Liver (tissue), 9 donors: ENCODE measurements around the gene LYRM4. TPM values are rescaled to one million over a fixed set of nuclear protein-coding genes. Genes with fewer than 3 reads are reported as not detected.

Source experiments
- DNase-seq: peaks from one replicate; pipeline ENCODE4 v3.0.0-alpha.2; 2017; ENCODE audit warnings: low spot score
- H3K27ac ChIP-seq, 2 donors: one replicate each; pipeline ENCODE4 v1.7.0; 2013; ENCODE audit warnings: inconsistent platforms in 2 of 2, low read length in 2 of 2, control low read depth in 1 of 2, low read depth in 1 of 2, mild to moderate bottlenecking in 1 of 2
- H3K27me3 ChIP-seq, 4 donors: one replicate each; pipeline versions ENCODE4 v1.6.1 to v1.7.0; 2013; ENCODE audit warnings: low read length in 3 of 4, inconsistent platforms in 1 of 4, mild to moderate bottlenecking in 1 of 4, moderate library complexity in 1 of 4; ENCODE audit not compliant: control insufficient read depth in 4 of 4, insufficient read depth in 4 of 4
- H3K36me3 ChIP-seq, 4 donors: one replicate each; pipeline versions ENCODE4 v1.6.1 to v1.7.0; 2013; ENCODE audit warnings: low read length in 3 of 4, mild to moderate bottlenecking in 3 of 4, low read depth in 1 of 4, moderate library complexity in 1 of 4; ENCODE audit not compliant: control insufficient read depth in 4 of 4, insufficient read depth in 3 of 4
- H3K4me1 ChIP-seq, 4 donors: one replicate each; pipeline versions ENCODE4 v1.6.1 to v1.7.0; 2013; ENCODE audit warnings: low read length in 3 of 4, mild to moderate bottlenecking in 3 of 4, moderate library complexity in 1 of 4; ENCODE audit not compliant: control insufficient read depth in 4 of 4, insufficient read depth in 4 of 4
- H3K4me3 ChIP-seq, 3 donors: one replicate each; pipeline versions ENCODE4 v1.6.1 to v1.7.0; 2013; ENCODE audit warnings: low read length in 3 of 3, control low read depth in 1 of 3, low read depth in 1 of 3, mild to moderate bottlenecking in 1 of 3
- H3K9ac ChIP-seq, 2 donors: one replicate each; pipeline ENCODE4 v1.7.0; 2013; ENCODE audit warnings: low read length in 2 of 2, mild to moderate bottlenecking in 2 of 2, moderate library complexity in 2 of 2, control low read depth in 1 of 2, low read depth in 1 of 2
- H3K9me3 ChIP-seq, 4 donors: one replicate each; pipeline versions ENCODE4 v1.6.1 to v1.7.0; 2013; ENCODE audit warnings: low read length in 3 of 4; ENCODE audit not compliant: control insufficient read depth in 4 of 4
- ATF3 ChIP-seq: IDR thresholded peaks from 2 replicates; pipeline ENCODE4 v1.6.1; 2016; ENCODE audit warnings: antibody characterized with exemption
- CTCF ChIP-seq: fragments of 150-350 bp; IDR thresholded peaks from 2 replicates; pipeline ENCODE4 v1.5.1; 2017; ENCODE audit warnings: improper control_type of control experiment, low read depth, low read length; ENCODE audit not compliant: missing input control
- EGR1 ChIP-seq, 2 donors: IDR thresholded peaks; 2 replicates each; pipeline ENCODE4 v1.6.1; 2016 to 2018; ENCODE audit warnings: antibody characterized with exemption in 2 of 2, low read depth in 2 of 2
- FOXA1 ChIP-seq: IDR thresholded peaks from 2 replicates; pipeline ENCODE4 v1.6.1; 2016; ENCODE audit warnings: antibody characterized with exemption
- FOXA2 ChIP-seq: IDR thresholded peaks from 2 replicates; pipeline ENCODE4 v1.6.1; 2016; ENCODE audit warnings: antibody characterized with exemption
- GABPA ChIP-seq, 2 donors: IDR thresholded peaks in 1 of 2; conservative IDR thresholded peaks in 1 of 2; 2 replicates each; pipeline ENCODE4 v1.6.1; 2016; ENCODE audit warnings: antibody characterized with exemption in 2 of 2, mild to moderate bottlenecking in 1 of 2, moderate library complexity in 1 of 2
- HNF4A ChIP-seq, 2 donors: conservative IDR thresholded peaks; 2 replicates each; pipeline ENCODE4 v1.6.1; 2016; ENCODE audit warnings: antibody characterized with exemption in 2 of 2, mild to moderate bottlenecking in 2 of 2
- HNF4G ChIP-seq: IDR thresholded peaks from 2 replicates; pipeline ENCODE4 v1.6.1; 2016; ENCODE audit warnings: antibody characterized with exemption
- JUND ChIP-seq, 2 donors: IDR thresholded peaks; 2 replicates each; pipeline ENCODE4 v1.6.1; 2016; ENCODE audit warnings: antibody characterized with exemption in 2 of 2
- MAX ChIP-seq: IDR thresholded peaks from 2 replicates; pipeline ENCODE4 v1.6.1; 2016; ENCODE audit warnings: antibody characterized with exemption
- NR2F2 ChIP-seq: IDR thresholded peaks from 2 replicates; pipeline ENCODE4 v1.6.1; 2016; ENCODE audit warnings: antibody characterized with exemption
- RAD21 ChIP-seq, 2 donors: IDR thresholded peaks; 2 replicates each; pipeline ENCODE4 v1.6.1; 2016; ENCODE audit warnings: antibody characterized with exemption in 2 of 2, mild to moderate bottlenecking in 2 of 2
- REST ChIP-seq: IDR thresholded peaks from 2 replicates; pipeline ENCODE4 v1.6.1; 2016; ENCODE audit warnings: antibody characterized with exemption, mild to moderate bottlenecking
- RXRA ChIP-seq, 2 donors: IDR thresholded peaks; 2 replicates each; pipeline ENCODE4 v1.6.1; 2017 to 2018; ENCODE audit warnings: antibody characterized with exemption in 2 of 2, mild to moderate bottlenecking in 1 of 2
- SP1 ChIP-seq: IDR thresholded peaks from 2 replicates; pipeline ENCODE4 v1.6.1; 2018; ENCODE audit warnings: antibody characterized with exemption, mild to moderate bottlenecking
- TAF1 ChIP-seq: conservative IDR thresholded peaks from 2 replicates; pipeline ENCODE4 v1.6.1; 2016; ENCODE audit warnings: antibody characterized with exemption, mild to moderate bottlenecking
- YY1 ChIP-seq: IDR thresholded peaks from 2 replicates; pipeline ENCODE4 v1.6.1; 2016; ENCODE audit warnings: antibody characterized with exemption, mild to moderate bottlenecking
- ZBTB33 ChIP-seq: IDR thresholded peaks from 2 replicates; pipeline ENCODE4 v1.6.1; 2016; ENCODE audit warnings: antibody characterized with exemption
- WGBS: extraction: QIAGEN DNeasy Blood & Tissue Kit; methylation state at CpG from one replicate; pipeline ENCODE4 v1.1.7; 2013; 5-methylcytosine and 5-hydroxymethylcytosine counted together
- polyA plus RNA-seq, 2 donors: library from polyadenylated mRNA; stranded (reverse) in 1 of 2; unstranded in 1 of 2; fragments of 200-250 nt in 1 of 2; fragments of >200 nt in 1 of 2; fragmentation: Nextera tagmentation in 1 of 2; extraction: Ambion mirVana in 1 of 2; gene quantifications; one replicate each; pipeline versions ENCODE4 v1.2.1 to v1.2.3, GENCODE V29; 2013 to 2015
- total RNA-seq, 2 donors: library from RNA; depleted of rRNA; stranded (reverse); fragments of >200 nt; gene quantifications; one replicate each; pipeline ENCODE4 v1.2.3, GENCODE V29; 2014
- donor health status: healthy.
- donor health status: healthy.
- donor health status: healthy.
- donor health status: healthy.
- donor health status: healthy.

Gene LYRM4
- total and polyA plus RNA-seq, 4 donors, result 4.4 to 13.1 (median 6.5) TPM

GRCh38 chr6:5243069-5243468 is 17.7 kb downstream of the LYRM4 start:
- H3K4me3 ChIP-seq, result no peak overlapping the region
- peaks cover 0 to 2% (median 0%) of the 10 kb centered on the region in 4 donors for H3K36me3 ChIP-seq
- peaks cover 0 to 2% (median under 1%) of the 10 kb centered on the region in 4 donors for H3K4me1 ChIP-seq
- no peak overlapping the region for H3K9ac ChIP-seq
- H3K9me3 ChIP-seq, result no peaks in the 10 kb centered on the region
- 98% methylated on average over 12 of the region's 12 CpGs for WGBS
- H3K27ac ChIP-seq, result no peak overlapping the region
- no peaks in the 10 kb centered on the region for H3K27me3 ChIP-seq
- TF ChIP-seq FOXA2 (no peak), SP1 (no peak), ATF3 (no peak), YY1 (no peak), GABPA (IDR thresholded peaks at IDR 0.05 in 1 of 2, conservative IDR thresholded peaks at IDR 0.05 in 1 of 2) (no peak), EGR1 (IDR thresholded peaks at IDR 0.05; ENCODE audit: low read depth in 2 of 2) (no peak), NR2F2 (no peak), FOXA1 (no peak), TAF1 (no peak), ZBTB33 (no peak)
- DNase-seq, result no peak

- no peak overlapping the region for H3K27ac ChIP-seq
- H3K4me3 ChIP-seq, result no peak overlapping the region
- WGBS, result 98% methylated on average over 2 of the region's 2 CpGs
- H3K9ac ChIP-seq, result no peak overlapping the region
- no peak for DNase-seq
- H3K27me3 ChIP-seq, result no peaks in the 10 kb centered on the region
- peaks cover 0 to 2% (median 0%) of the 10 kb centered on the region in 4 donors for H3K4me1 ChIP-seq
- peaks cover 0 to 2% (median 0%) of the 10 kb centered on the region in 4 donors for H3K36me3 ChIP-seq
- H3K9me3 ChIP-seq, result no peaks in the 10 kb centered on the region
- TF ChIP-seq GABPA (IDR thresholded peaks at IDR 0.05 in 1 of 2, conservative IDR thresholded peaks at IDR 0.05 in 1 of 2) (no peak), EGR1 (IDR thresholded peaks at IDR 0.05; ENCODE audit: low read depth in 2 of 2) (no peak), RXRA (IDR thresholded peaks at IDR 0.05) (no peak), HNF4G (no peak), ATF3 (no peak), REST (no peak), YY1 (no peak), CTCF (no peak), NR2F2 (no peak), MAX (no peak), FOXA1 (no peak), TAF1 (no peak), SP1 (no peak), RAD21 (IDR thresholded peaks at IDR 0.05) (no peak), HNF4A (conservative IDR thresholded peaks at IDR 0.05) (no peak), FOXA2 (no peak), JUND (IDR thresholded peaks at IDR 0.05) (no peak), ZBTB33 (no peak)
Measured at GRCh38 chr6:5241252-5241651, 19.5 kb downstream of the LYRM4 start.
